HTR-8/SVneo (cell line): Measurements from ENCODE around the gene NUTF2.
A peak's percentile ranks its signal among the peaks of the same experiment; 100 is the strongest.
"Not testable (repeated sequence)": the region's sequence is repeated elsewhere in the genome, so short reads cannot be mapped to it uniquely, and the experiment has no call there.

Experiments
- DNase-seq: peaks from one replicate; pipeline ENCODE4 v3.0.0; 2011; ENCODE audit warnings: low spot score, mixed read lengths; ENCODE audit not compliant: insufficient read length
- FAIRE-seq: peaks from 2 replicates; lab custom pipeline; 2011; peaks lifted over from hg19 to GRCh38; lab: Jason Lieb, UNC

Gene NUTF2

DNA sequence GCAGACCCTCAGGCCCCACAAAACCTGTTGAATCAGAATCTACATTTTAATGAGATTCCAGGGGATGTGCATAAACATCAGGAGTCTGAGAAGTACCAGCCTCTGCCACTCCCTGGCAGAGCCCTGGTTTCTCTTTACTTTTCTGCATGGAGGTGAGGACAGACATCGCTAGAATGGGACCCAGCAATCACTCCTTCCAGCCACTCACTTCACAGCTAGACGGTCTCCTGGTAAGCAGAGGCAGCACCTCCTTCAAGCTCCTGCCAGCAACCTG is 68.7 kb downstream of the NUTF2 start:
- not testable (repeated sequence) for DNase-seq, FAIRE-seq

DNA sequence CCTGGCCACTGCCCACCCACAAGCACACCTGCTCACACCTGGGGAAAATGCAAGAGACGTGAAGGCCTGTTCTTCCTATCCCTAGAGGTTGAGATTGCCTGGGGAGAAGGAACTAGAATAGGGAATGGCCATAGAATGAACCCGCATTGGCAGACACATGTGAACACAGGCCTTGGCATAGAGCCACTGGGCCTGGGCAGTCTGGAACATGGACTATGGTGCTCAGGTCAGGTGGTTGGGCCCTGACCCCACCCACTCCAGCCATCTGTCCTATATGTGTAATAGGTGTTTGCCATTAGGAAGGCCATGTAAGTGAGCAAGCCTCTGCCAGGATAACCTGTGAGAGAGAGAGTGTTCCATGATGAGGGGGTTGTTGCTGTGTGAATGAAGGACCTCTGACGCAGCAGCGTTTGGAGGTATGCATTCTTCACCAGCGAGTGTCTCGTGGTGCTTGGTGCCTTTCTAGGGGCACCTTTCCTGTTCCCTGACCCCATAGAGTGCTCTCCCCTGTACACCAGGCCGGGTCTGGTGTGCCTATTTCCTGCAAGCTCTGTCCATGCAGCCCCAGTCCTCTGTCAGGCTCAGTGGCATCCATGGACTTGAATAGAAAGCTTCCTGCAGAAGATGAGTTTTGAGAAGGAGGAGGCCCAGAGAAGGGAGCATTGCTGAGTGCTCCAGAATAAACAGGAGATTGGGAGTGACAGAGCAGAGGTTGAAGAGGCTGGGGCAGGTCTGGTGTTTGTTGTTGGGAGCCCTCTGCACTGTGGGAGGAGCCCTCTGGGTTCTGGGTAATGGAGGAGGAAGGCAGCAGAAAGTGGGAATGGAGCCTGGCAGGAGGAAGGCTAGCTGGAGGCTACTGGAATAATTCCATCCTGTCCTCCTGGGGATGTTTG is 69.3 kb downstream of the NUTF2 start:
- DNase-seq (no peak), FAIRE-seq (no peak)

DNA sequence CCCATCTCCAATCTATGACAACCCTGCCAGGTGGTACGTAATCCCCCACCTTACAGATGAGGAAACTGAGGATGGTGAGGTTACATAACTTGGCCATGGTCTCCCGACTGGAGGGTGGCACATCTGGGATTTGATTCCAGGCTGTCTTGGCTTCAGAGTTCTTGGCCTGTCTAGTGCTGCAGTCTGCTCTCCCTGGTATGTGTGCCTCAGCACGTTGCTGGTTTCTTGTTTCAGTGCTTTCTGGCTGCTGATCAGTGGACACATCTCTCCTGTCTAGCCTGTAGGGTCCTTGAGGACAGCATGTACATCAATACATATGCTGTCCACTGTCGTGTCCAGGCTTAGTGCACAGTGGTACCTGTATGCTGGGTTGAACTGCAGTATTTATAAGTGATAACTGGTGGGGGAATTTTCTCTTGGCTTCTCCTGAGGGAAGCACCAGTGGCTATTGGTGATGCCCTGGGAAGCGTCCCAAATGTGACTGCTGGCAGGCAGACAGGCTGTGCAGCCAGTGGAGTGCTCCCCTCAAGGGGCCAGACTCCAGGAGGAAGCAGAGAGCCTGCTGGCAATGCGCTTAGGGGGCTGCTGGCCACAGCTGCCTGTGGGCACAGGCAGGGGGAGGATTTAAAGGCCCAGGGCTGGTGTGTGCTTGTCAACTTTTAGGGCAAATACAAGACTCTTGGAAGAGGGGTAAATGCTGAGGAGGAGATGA is 70.6 kb downstream of the NUTF2 start:
- FAIRE-seq = peak; percentile 90
- no peak for DNase-seq

DNA sequence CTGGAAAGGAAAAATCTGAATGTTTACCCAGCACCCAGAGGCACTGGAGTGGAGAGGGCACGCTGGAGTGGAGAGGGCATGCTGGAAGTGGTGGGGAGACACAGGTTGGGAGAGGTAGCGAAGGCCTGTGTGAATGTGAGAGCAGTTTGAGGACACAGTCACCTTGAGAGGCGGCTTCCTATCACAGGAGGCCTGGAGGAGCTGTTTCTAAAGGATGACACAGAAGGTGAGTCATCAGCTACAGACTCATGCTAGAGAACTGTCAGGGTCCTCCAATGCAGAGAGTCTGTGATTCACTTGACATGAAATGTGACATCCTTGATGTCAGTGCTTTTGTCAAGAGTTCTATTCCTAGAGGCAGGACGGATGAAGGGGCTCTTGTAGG is 71.1 kb downstream of the NUTF2 start:
- FAIRE-seq (no peak), DNase-seq (peak; percentile 93)

DNA sequence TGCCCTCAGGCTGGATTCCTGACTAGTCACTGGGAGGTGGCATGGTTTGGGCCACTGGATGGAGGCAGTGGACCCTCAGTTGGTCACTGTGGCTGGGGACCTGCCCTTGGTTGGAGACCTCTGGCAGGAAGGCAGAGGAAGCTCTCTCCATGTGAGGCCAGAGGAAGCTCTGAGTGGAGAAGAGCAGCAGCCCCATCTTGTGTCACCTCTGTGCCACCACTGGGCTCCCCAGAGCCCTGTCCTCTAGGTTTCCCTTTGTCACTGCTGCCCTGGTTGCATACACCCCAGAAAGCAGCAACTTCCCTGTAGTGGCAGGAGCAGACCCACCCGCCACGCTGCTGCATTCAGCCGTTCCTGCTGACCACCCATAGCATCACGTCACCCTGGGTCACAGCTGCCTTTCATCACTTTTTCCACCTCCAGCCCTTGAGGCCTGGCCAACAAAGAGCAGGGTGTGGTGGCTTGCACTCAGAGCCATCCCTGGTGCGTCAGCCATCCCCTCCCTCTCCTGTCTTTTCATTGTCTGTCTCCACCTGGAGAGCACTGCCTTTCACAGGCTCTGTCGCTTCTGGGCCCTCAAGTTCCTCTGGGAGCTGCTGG is 73.0 kb downstream of the NUTF2 start:
- no peak for FAIRE-seq
- no peak for DNase-seq
